ENCODE measurements around the gene NPR2.

NPR2 gene

GRCh38 chr9:35845824-35846771 is 54.7 kb downstream of the NPR2 start:
- Histone ChIP-seq H3K27ac (no peak overlapping the region; the same call in 1 of the 2 replicates), H3K36me3 (ENCODE audit: insufficient read depth) (no peaks in the 10 kb centered on the region), H3K9ac (no peak overlapping the region), H3K4me2 (no peak overlapping the region), H3K4me3 (IDR thresholded peaks at IDR 0.05; ENCODE audit: insufficient read depth, low read depth, low read length) (no peak overlapping the region), H4K20me1 (ENCODE audit: insufficient read depth) (no peaks in the 10 kb centered on the region), H3K4me1 (ENCODE audit: low read depth, poor library complexity, severe bottlenecking) (peaks cover 91% of the 10 kb centered on the region), H2AFZ (ENCODE audit: low read depth) (no peak overlapping the region), H3K79me2 (ENCODE audit: insufficient read depth, low read depth) (no peaks in the 10 kb centered on the region), H3K27me3 (ENCODE audit: insufficient read depth, low read depth) (no peaks in the 10 kb centered on the region)
- TF ChIP-seq, protein P1, sequence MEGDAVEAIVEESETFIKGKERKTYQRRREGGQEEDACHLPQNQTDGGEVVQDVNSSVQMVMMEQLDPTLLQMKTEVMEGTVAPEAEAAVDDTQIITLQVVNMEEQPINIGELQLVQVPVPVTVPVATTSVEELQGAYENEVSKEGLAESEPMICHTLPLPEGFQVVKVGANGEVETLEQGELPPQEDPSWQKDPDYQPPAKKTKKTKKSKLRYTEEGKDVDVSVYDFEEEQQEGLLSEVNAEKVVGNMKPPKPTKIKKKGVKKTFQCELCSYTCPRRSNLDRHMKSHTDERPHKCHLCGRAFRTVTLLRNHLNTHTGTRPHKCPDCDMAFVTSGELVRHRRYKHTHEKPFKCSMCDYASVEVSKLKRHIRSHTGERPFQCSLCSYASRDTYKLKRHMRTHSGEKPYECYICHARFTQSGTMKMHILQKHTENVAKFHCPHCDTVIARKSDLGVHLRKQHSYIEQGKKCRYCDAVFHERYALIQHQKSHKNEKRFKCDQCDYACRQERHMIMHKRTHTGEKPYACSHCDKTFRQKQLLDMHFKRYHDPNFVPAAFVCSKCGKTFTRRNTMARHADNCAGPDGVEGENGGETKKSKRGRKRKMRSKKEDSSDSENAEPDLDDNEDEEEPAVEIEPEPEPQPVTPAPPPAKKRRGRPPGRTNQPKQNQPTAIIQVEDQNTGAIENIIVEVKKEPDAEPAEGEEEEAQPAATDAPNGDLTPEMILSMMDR (conservative IDR thresholded peaks at IDR 0.05; ENCODE audit: low read depth, low read length), result no peak

DNA sequence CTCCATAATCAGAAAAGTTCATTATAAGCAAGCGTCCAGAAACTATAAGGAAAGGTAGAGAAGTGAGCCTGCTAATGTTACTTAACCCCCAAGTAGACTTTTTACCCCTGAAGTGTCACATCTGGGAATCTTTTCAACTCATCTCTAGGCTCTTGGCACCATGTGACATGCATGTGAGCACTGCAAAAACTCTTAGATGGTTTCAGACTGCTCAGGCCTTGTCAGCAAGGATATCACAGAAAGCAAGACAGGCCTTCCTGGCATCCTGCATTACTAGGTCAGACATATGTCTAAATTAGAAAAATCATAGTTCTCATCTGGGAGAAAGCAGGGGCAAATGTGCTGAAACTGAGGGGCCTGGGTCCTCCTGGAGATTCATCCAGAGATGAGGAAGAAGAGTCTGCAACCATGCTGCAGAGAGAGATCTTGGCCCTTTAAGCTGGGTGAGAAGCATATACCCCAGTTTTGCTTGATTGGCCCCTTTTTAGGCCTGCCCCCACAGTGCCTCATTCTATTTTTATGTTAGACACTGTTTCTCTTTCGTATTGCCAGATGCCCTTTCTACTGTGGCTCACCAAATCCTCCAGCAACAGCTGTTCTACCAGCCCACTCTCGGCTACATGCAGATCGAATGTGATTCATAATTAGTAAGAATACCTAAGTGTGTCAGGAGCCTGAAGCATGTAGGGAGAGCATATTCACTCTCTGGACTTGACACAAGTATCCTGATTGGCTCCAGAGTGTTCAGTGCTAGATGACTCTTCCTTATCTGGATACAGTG is 56.6 kb downstream of the NPR2 start:
- H3K4me1 ChIP-seq (ENCODE audit: low read depth, poor library complexity, severe bottlenecking), result peaks cover 79% of the 10 kb centered on the region
- no peaks in the 10 kb centered on the region for H3K27me3 ChIP-seq (ENCODE audit: insufficient read depth, low read depth)
- peak overlapping the region; percentile 46 for H3K9ac ChIP-seq
- H3K4me2 ChIP-seq, result peak overlapping the region; percentile 77
- no peaks in the 10 kb centered on the region for H3K36me3 ChIP-seq (ENCODE audit: insufficient read depth)
- no peaks in the 10 kb centered on the region for H4K20me1 ChIP-seq (ENCODE audit: insufficient read depth)
- H3K4me3 ChIP-seq (IDR thresholded peaks at IDR 0.05; ENCODE audit: insufficient read depth, low read depth, low read length), result no peak overlapping the region
- H3K79me2 ChIP-seq (ENCODE audit: insufficient read depth, low read depth), result no peaks in the 10 kb centered on the region
- H3K27ac ChIP-seq, result peak overlapping the region; percentile 92
- peak overlapping the region; percentile 37; the same call in 1 of the 2 replicates for H2AFZ ChIP-seq (ENCODE audit: low read depth)
- TF ChIP-seq, protein P1 (conservative IDR thresholded peaks at IDR 0.05; ENCODE audit: low read depth, low read length), result no peak

GRCh38 chr9:35852267-35852815 is 61.0 kb downstream of the NPR2 start:
- TF ChIP-seq, protein P1 (conservative IDR thresholded peaks at IDR 0.05; ENCODE audit: low read depth, low read length), result no peak
- H2AFZ ChIP-seq (ENCODE audit: low read depth), result no peak overlapping the region
- no peak overlapping the region for H3K4me3 ChIP-seq (IDR thresholded peaks at IDR 0.05; ENCODE audit: insufficient read depth, low read depth, low read length)
- H3K27ac ChIP-seq, result no peak overlapping the region
- no peak overlapping the region for H3K4me2 ChIP-seq
- peaks cover 36% of the 10 kb centered on the region for H3K4me1 ChIP-seq (ENCODE audit: low read depth, poor library complexity, severe bottlenecking)
- H4K20me1 ChIP-seq (ENCODE audit: insufficient read depth), result no peaks in the 10 kb centered on the region
- H3K79me2 ChIP-seq (ENCODE audit: insufficient read depth, low read depth), result no peaks in the 10 kb centered on the region
- no peak overlapping the region for H3K9ac ChIP-seq
- H3K36me3 ChIP-seq (ENCODE audit: insufficient read depth), result no peaks in the 10 kb centered on the region
- H3K27me3 ChIP-seq (ENCODE audit: insufficient read depth, low read depth), result no peaks in the 10 kb centered on the region
